PC-9 (cell line): ENCODE results near the gene SHISA6. TPM values are rescaled to one million over a fixed set of nuclear protein-coding genes. Genes with fewer than 3 reads are reported as not detected.

ENCODE experiments used
- BruUV-seq: library from RNA; stranded (reverse); fragments of 400-500 nt; replicated peaks from 2 replicates; lab custom pipeline; 2021; lab: Mats Ljungman, UMichigan
- CTCF ChIA-PET: fragments of 300-600 bp; sonication (Branson Sonifier 250); formaldehyde crosslinking; loops from one replicate; lab custom pipeline; 2022; ENCODE audit warnings: antibody characterized with exemption; lab: Charles Lee
- POLR2A ChIA-PET: fragments of 300-600 bp; sonication (Branson Sonifier 250); formaldehyde crosslinking; loops from one replicate; lab custom pipeline; 2022; ENCODE audit warnings: antibody characterized with exemption; ENCODE audit not compliant: unreplicated experiment; lab: Charles Lee
- DNase-seq, 2 experiments: peaks; one replicate each; pipeline versions ENCODE4 v3.0.0 to v3.0.0-alpha.2; 2015 to 2022; ENCODE audit warnings: mixed read lengths in 1 of 2
- H2AFZ ChIP-seq: fragments of 200-600 bp; sonication (generic); 2 replicates; pipeline ENCODE4 v1.8.1; 2017; ENCODE audit warnings: antibody characterized with exemption
- H3F3A ChIP-seq: fragments of 200-600 bp; sonication (generic); 2 replicates; pipeline ENCODE4 v1.8.1; 2017; ENCODE audit warnings: antibody characterized with exemption, mild to moderate bottlenecking, low read depth; ENCODE audit not compliant: insufficient read depth
- H3K27ac ChIP-seq: fragments of 200-600 bp; sonication (generic); 2 replicates; pipeline ENCODE4 v1.6.1; 2016; ENCODE audit warnings: mixed run types
- H3K27me3 ChIP-seq: fragments of 200-600 bp; sonication (generic); 2 replicates; pipeline ENCODE4 v1.6.1; 2016; ENCODE audit warnings: low read depth, mixed run types; ENCODE audit not compliant: insufficient read depth
- H3K36me3 ChIP-seq: fragments of 200-600 bp; sonication (generic); 2 replicates; pipeline ENCODE4 v1.6.1; 2016; ENCODE audit warnings: low read depth, mixed run types
- H3K4me1 ChIP-seq: fragments of 200-600 bp; sonication (generic); replicated peaks from 2 replicates; pipeline ENCODE4 v1.6.1; 2016; ENCODE audit warnings: mixed run types; ENCODE audit not compliant: insufficient read depth
- H3K4me2 ChIP-seq: fragments of 200-600 bp; sonication (generic); 2 replicates; pipeline ENCODE4 v1.6.1; 2017; ENCODE audit warnings: mixed run types
- H3K4me3 ChIP-seq: fragments of 200-600 bp; sonication (generic); 2 replicates; pipeline ENCODE4 v1.6.1; 2016; ENCODE audit warnings: mixed run types
- H3K79me2 ChIP-seq: fragments of 200-600 bp; sonication (generic); 2 replicates; pipeline ENCODE4 v1.6.1; 2017; ENCODE audit warnings: low read depth, mixed run types
- H3K9me2 ChIP-seq: fragments of 200-600 bp; sonication (generic); 2 replicates; pipeline ENCODE4 v1.8.1; 2017; ENCODE audit warnings: mild to moderate bottlenecking; ENCODE audit not compliant: insufficient read depth
- H3K9me3 ChIP-seq: fragments of 200-600 bp; sonication (generic); 2 replicates; pipeline ENCODE4 v1.8.1; 2016; ENCODE audit warnings: low read depth; ENCODE audit not compliant: insufficient read depth
- H4K20me1 ChIP-seq: fragments of 200-600 bp; sonication (generic); 2 replicates; pipeline ENCODE4 v1.8.1; 2017; ENCODE audit not compliant: insufficient read depth
- EZH2 ChIP-seq: fragments of 200-600 bp; sonication (generic); IDR thresholded peaks from 2 replicates; pipeline ENCODE4 v1.8.0; 2017; ENCODE audit warnings: antibody characterized with exemption, low read depth
- intact Hi-C: fragments of 100-400 bp; cut with micrococcal nuclease; formaldehyde crosslinking; loops from one replicate; pipeline ENCODE4 v1.10.0; 2022; ENCODE audit not compliant: unreplicated experiment
- total RNA-seq: library from RNA; stranded (reverse); gene quantifications from 2 replicates; pipeline ENCODE4 v1.2.3, GENCODE V29; 2021
- TF ChIP-seq, protein P1 (sequence below): fragments of 200-600 bp; sonication (generic); conservative IDR thresholded peaks from 2 replicates; pipeline ENCODE4 v1.6.1; 2017; ENCODE audit warnings: mixed run types, antibody characterized with exemption, mild to moderate bottlenecking, moderate library complexity

Gene SHISA6
- total RNA-seq, 1 experiment from 2014 or later = not detected

DNA sequence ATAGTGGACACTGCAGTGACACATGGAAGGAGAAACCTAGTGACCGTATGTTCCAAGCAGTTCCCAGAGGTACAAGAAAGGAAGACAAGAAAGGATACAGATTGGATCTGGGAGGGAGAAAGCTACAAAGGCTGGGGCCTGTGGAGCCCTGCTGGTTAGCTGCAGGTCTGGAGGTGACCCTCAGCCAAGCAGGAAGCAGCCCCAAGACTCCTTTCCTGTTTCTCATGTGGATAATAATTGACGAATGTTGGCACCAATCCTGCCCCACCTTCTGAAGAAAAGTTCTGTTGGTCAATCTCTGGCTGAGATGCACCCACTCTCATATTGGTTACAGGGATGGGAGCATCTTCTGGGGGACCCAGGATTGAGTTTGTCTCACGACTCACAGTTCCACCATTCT is 99.8 kb downstream of the SHISA6 start:
- TF ChIP-seq, protein P1, sequence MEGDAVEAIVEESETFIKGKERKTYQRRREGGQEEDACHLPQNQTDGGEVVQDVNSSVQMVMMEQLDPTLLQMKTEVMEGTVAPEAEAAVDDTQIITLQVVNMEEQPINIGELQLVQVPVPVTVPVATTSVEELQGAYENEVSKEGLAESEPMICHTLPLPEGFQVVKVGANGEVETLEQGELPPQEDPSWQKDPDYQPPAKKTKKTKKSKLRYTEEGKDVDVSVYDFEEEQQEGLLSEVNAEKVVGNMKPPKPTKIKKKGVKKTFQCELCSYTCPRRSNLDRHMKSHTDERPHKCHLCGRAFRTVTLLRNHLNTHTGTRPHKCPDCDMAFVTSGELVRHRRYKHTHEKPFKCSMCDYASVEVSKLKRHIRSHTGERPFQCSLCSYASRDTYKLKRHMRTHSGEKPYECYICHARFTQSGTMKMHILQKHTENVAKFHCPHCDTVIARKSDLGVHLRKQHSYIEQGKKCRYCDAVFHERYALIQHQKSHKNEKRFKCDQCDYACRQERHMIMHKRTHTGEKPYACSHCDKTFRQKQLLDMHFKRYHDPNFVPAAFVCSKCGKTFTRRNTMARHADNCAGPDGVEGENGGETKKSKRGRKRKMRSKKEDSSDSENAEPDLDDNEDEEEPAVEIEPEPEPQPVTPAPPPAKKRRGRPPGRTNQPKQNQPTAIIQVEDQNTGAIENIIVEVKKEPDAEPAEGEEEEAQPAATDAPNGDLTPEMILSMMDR = no peak
- no peak for TF ChIP-seq EZH2
- POLR2A ChIA-PET = no interaction called here

DNA sequence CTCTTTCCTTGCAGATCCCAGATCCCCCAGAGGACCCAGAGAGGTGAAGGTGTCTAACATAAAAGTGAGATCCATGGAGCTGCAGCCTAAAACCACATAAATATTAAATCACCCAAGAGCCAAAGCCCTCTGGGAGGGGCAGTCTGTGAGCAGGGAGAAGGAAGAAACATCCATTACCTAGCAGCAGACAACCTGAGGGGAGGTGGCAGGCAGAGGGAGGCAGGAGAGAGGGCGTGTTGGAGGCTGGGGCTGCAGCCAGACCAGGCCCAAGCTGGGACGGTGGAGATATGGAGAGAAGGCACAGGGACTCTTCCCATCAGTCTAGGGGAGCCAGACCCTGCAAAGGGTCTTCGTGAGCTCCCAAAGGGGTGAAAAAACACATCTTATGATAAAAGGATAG is 101.1 kb downstream of the SHISA6 start:
- Histone ChIP-seq H3K27me3 (no peaks in the 10 kb centered on the region), H3F3A (no peaks in the 10 kb centered on the region), H3K36me3 (no peaks in the 10 kb centered on the region), H3K79me2 (no peaks in the 10 kb centered on the region), H3K9me3 (no peaks in the 10 kb centered on the region), H3K9me2 (no peaks in the 10 kb centered on the region), H4K20me1 (no peaks in the 10 kb centered on the region), H2AFZ (no peak overlapping the region), H3K27ac (no peak overlapping the region), H3K4me1 (no peaks in the 10 kb centered on the region), H3K4me3 (no peak overlapping the region), H3K4me2 (no peak overlapping the region)
- intact Hi-C loops = no loop called here
- DNase-seq = no peak
- TF ChIP-seq, protein P1 = no peak
- TF ChIP-seq EZH2 = no peak
- BruUV-seq = no TSS peak
- ChIA-PET POLR2A (no interaction called here), CTCF (no interaction called here)

More for the DNA sequence above, 99.8 kb downstream of the SHISA6 start:
- H3K4me2 ChIP-seq = no peak overlapping the region
- H4K20me1 ChIP-seq = no peaks in the 10 kb centered on the region
- CTCF ChIA-PET = no interaction called here
- intact Hi-C loops = no loop called here
- no peaks in the 10 kb centered on the region for H3K4me1 ChIP-seq
- no peaks in the 10 kb centered on the region for H3F3A ChIP-seq
- H3K36me3 ChIP-seq = no peaks in the 10 kb centered on the region
- H3K4me3 ChIP-seq = no peak overlapping the region
- H3K27me3 ChIP-seq = no peaks in the 10 kb centered on the region
- no peak for DNase-seq
- no peaks in the 10 kb centered on the region for H3K9me2 ChIP-seq
- no peak overlapping the region for H2AFZ ChIP-seq
- H3K79me2 ChIP-seq = no peaks in the 10 kb centered on the region
- H3K27ac ChIP-seq = no peak overlapping the region
- H3K9me3 ChIP-seq = no peaks in the 10 kb centered on the region
- BruUV-seq = no TSS peak

DNA sequence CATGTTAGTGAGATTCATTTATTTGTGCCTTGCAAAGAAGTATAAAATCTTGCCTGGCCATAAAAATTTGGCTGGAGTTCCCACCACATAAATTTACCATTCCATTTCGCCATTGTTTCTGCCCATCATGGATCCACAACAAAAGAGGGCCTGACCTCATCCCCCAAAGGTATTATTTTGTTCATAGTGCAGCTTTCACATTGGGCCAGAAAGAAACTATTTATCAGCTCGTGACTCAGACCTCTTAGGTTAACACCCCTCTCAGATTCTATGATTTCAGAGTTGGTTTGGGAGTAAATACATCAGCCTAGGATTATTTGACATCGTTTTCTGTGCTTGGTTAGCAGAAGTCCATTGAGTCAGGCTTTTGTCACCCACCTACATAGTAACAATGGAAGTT is 108.1 kb downstream of the SHISA6 start:
- TF ChIP-seq EZH2 = no peak
- TF ChIP-seq, protein P1 = no peak
- no peaks in the 10 kb centered on the region for H3K9me3 ChIP-seq
- no peaks in the 10 kb centered on the region for H3K4me1 ChIP-seq
- H3K9me2 ChIP-seq = no peaks in the 10 kb centered on the region
- H3K4me3 ChIP-seq = no peak overlapping the region
- CTCF ChIA-PET = no interaction called here
- POLR2A ChIA-PET = no interaction called here
- DNase-seq = no peak
- no peak overlapping the region for H3K4me2 ChIP-seq
- no peaks in the 10 kb centered on the region for H4K20me1 ChIP-seq
- H3K79me2 ChIP-seq = no peaks in the 10 kb centered on the region
- no peaks in the 10 kb centered on the region for H3K36me3 ChIP-seq
- peaks cover 2% of the 10 kb centered on the region; the same call in 1 of the 2 replicates for H3K27me3 ChIP-seq
- H2AFZ ChIP-seq = no peak overlapping the region
- BruUV-seq = no TSS peak
- H3K27ac ChIP-seq = no peak overlapping the region
- H3F3A ChIP-seq = no peaks in the 10 kb centered on the region
- intact Hi-C loops = no loop called here
